HepG2 (cell line): ENCODE measurements around the gene IL17C. TPM values are rescaled to one million over a fixed set of nuclear protein-coding genes. Genes with fewer than 3 reads are reported as not detected.
A peak's percentile ranks its signal among the peaks of the same experiment; 100 is the strongest.

Experiments used
- ARNT ChIP-seq: fragments of 450-650 bp; IDR thresholded peaks from 2 replicates; pipeline ENCODE4 v1.6.1; 2017
- GPN1 ChIP-seq: sonication (generic); formaldehyde crosslinking; IDR thresholded peaks from 2 replicates; pipeline ENCODE4 v1.5.1; 2020; ENCODE audit warnings: missing genetic modification reagents, borderline replicate concordance
- GTF2F1 ChIP-seq: fragments of 150-350 bp; IDR thresholded peaks from 2 replicates; pipeline ENCODE4 v1.6.1; 2014; ENCODE audit warnings: low read length
- HNF1B ChIP-seq: sonication (generic); formaldehyde crosslinking; IDR thresholded peaks from 2 replicates; pipeline ENCODE4 v1.5.1; 2020; ENCODE audit warnings: mild to moderate bottlenecking, moderate library complexity, missing genetic modification reagents
- HNRNPLL ChIP-seq: fragments of 200-400 bp; formaldehyde crosslinking; IDR thresholded peaks from 2 replicates; pipeline ENCODE4 v1.6.1; 2017; ENCODE audit warnings: mild to moderate bottlenecking, low read depth, low read length; ENCODE audit not compliant: poor library complexity, severe bottlenecking
- MAX ChIP-seq: IDR thresholded peaks from 2 replicates; pipeline ENCODE4 v1.6.1; 2012; ENCODE audit warnings: inconsistent platforms
- NCOA5 ChIP-seq: sonication (generic); formaldehyde crosslinking; IDR thresholded peaks from 2 replicates; pipeline ENCODE4 v1.4.0; 2020; ENCODE audit warnings: missing genetic modification reagents
- POLR2A ChIP-seq, 2 experiments: IDR thresholded peaks; 2 replicates each; pipeline ENCODE4 v1.6.1; 2011; ENCODE audit warnings: low read depth in 2 of 2, low read length in 2 of 2, mild to moderate bottlenecking in 1 of 2, moderate library complexity in 1 of 2; ENCODE audit not compliant: insufficient read depth in 1 of 2
- RFX3 ChIP-seq: IDR thresholded peaks from 2 replicates; pipeline ENCODE4 v1.6.1; 2016; ENCODE audit warnings: missing biosample characterization, missing genetic modification reagents
- SMAD3 ChIP-seq: sonication (generic); formaldehyde crosslinking; IDR thresholded peaks from 2 replicates; pipeline ENCODE4 v1.4.0; 2020; ENCODE audit warnings: missing genetic modification reagents
- SP5 ChIP-seq: IDR thresholded peaks from 2 replicates; pipeline ENCODE4 v1.6.1; 2016; ENCODE audit warnings: low read depth, borderline replicate concordance
- TOE1 ChIP-seq: sonication (generic); formaldehyde crosslinking; IDR thresholded peaks from 2 replicates; pipeline ENCODE4 v1.4.0; 2020; ENCODE audit warnings: mild to moderate bottlenecking, missing genetic modification reagents
- YEATS4 ChIP-seq: sonication (generic); formaldehyde crosslinking; IDR thresholded peaks from 2 replicates; pipeline ENCODE4 v1.4.0; 2020; ENCODE audit warnings: missing genetic modification reagents, borderline replicate concordance
- ZBTB25 ChIP-seq: IDR thresholded peaks from 2 replicates; pipeline ENCODE4 v1.6.1; 2018; ENCODE audit warnings: missing genetic modification reagents
- ZBTB40 ChIP-seq, 2 experiments: fragments of 450-650 bp in 1 of 2; sonication (generic) in 1 of 2; formaldehyde crosslinking in 1 of 2; IDR thresholded peaks; 2 replicates each; pipeline versions ENCODE4 v1.6.1 to v1.8.0; 2016 to 2022; ENCODE audit warnings: antibody characterized with exemption in 1 of 2, mild to moderate bottlenecking in 1 of 2, missing genetic modification reagents in 1 of 2
- ZBTB42 ChIP-seq: sonication (generic); formaldehyde crosslinking; IDR thresholded peaks from 2 replicates; pipeline ENCODE4 v1.5.0; 2020; ENCODE audit warnings: mild to moderate bottlenecking, missing genetic modification reagents
- ZNF10 ChIP-seq: sonication (generic); formaldehyde crosslinking; IDR thresholded peaks from 2 replicates; pipeline ENCODE4 v1.4.0; 2020; ENCODE audit warnings: mild to moderate bottlenecking, low read depth, missing genetic modification reagents, borderline replicate concordance
- ZNF550 ChIP-seq: sonication (generic); formaldehyde crosslinking; IDR thresholded peaks from 2 replicates; pipeline ENCODE4 v1.4.0; 2020; ENCODE audit warnings: mild to moderate bottlenecking, missing genetic modification reagents, borderline replicate concordance
- ZNF570 ChIP-seq: sonication (generic); formaldehyde crosslinking; IDR thresholded peaks from 2 replicates; pipeline ENCODE4 v1.4.0; 2020; ENCODE audit warnings: mild to moderate bottlenecking, missing genetic modification reagents, borderline replicate concordance
- polyA plus RNA-seq, 8 experiments: library from polyadenylated mRNA; depleted of rRNA in 3 of 8; stranded (reverse) in 7 of 8; unstranded in 1 of 8; fragments of >200 nt; fragmentation: Illumina TruSeq in 4 of 8; extraction: Trizol in 4 of 8; gene quantifications; 2 replicates each; pipeline versions ENCODE4 v1.2.1 to v1.2.3, GENCODE V29; 2011 to 2016; ENCODE audit warnings: low read depth in 4 of 8, missing spikeins in 1 of 8, mixed read lengths in 1 of 8; ENCODE audit not compliant: insufficient read depth in 1 of 8
- total RNA-seq, 5 experiments: library from RNA; depleted of rRNA; stranded (reverse); fragments of >200 nt; fragmentation: Illumina TruSeq; extraction: Trizol; gene quantifications; 2 replicates each; pipeline ENCODE4 v1.2.3, GENCODE V29; 2016; ENCODE audit warnings: low read depth in 1 of 5

The IL17C gene
- total and polyA plus RNA-seq, 2 of the 13 experiments (the other 11 are each of a cell fraction or from before 2014, with no cell fraction given) = not detected

GRCh38 chr16:88597856-88598491, 40.4 kb upstream of the IL17C start (continued):
- TF ChIP-seq ZBTB40 (IDR thresholded peaks at IDR 0.05) = no peak
- TF ChIP-seq ZBTB40 (CRISPR knock-in tag; IDR thresholded peaks at IDR 0.05) = no peak
- TF ChIP-seq HNRNPLL = no peak
- no peak for TF ChIP-seq GTF2F1
- TF ChIP-seq POLR2A (IDR thresholded peaks at IDR 0.05; ENCODE audit: insufficient read depth in 1 of 2, low read depth in 2 of 2, low read length in 2 of 2) = peak in 1 of 2 experiments; percentile 38; a peak in 1 of 4 replicates
- TF ChIP-seq HNF1B (CRISPR knock-in tag) = no peak
- no peak for TF ChIP-seq ZNF570 (CRISPR knock-in tag)
- no peak for TF ChIP-seq ARNT
- no peak for TF ChIP-seq ZNF10 (CRISPR knock-in tag)
- no peak for TF ChIP-seq NCOA5
- no peak for TF ChIP-seq GPN1
- no peak for TF ChIP-seq TOE1 (CRISPR knock-in tag)
- no peak for TF ChIP-seq ZNF550 (CRISPR knock-in tag)
- no peak for TF ChIP-seq ZBTB25
- TF ChIP-seq RFX3 = no peak
- no peak for TF ChIP-seq ZBTB42
- peak; percentile 54 for TF ChIP-seq MAX
- no peak for TF ChIP-seq SMAD3 (CRISPR knock-in tag)
- TF ChIP-seq SP5 (CRISPR knock-in tag) = peak; percentile 65; the same call in 1 of the 2 replicates
- peak; percentile 75 for TF ChIP-seq YEATS4 (CRISPR knock-in tag)
